Measurements from ENCODE around the gene OLIG1. TPM values are rescaled to one million over a fixed set of nuclear protein-coding genes. Genes with fewer than 3 reads are reported as not detected.

The OLIG1 gene
- total RNA-seq, 4 donors from 2014 or later: 0.42 TPM; not detected in 3

DNA sequence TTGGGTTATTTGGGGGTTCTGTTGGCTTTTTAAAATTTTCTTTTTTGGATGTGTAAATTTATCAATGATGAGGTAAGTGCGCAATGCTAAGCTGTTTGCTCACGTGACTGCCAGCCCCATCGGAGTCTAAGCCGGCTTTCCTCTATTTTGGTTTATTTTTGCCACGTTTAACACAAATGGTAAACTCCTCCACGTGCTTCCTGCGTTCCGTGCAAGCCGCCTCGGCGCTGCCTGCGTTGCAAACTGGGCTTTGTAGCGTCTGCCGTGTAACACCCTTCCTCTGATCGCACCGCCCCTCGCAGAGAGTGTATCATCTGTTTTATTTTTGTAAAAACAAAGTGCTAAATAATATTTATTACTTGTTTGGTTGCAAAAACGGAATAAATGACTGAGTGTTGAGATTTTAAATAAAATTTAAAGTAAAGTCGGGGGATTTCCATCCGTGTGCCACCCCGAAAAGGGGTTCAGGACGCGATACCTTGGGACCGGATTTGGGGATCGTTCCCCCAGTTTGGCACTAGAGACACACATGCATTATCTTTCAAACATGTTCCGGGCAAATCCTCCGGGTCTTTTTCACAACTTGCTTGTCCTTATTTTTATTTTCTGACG, 41.1 kb upstream of the OLIG1 start:
- H3K27ac ChIP-seq: no peak overlapping the region
- H3K4me3 ChIP-seq: peak overlapping the region; percentile 29
- peaks cover 59% of the 10 kb centered on the region for H3K4me1 ChIP-seq
- DNase-seq (ENCODE audit: low spot score in 2 of 2): no peak
- 3% methylated on average over 28 of the region's 28 CpGs for WGBS
- H3K36me3 ChIP-seq: no peaks in the 10 kb centered on the region
- no peak for TF ChIP-seq EP300 (IDR thresholded peaks at IDR 0.05)
- TF ChIP-seq POLR2A (IDR thresholded peaks at IDR 0.05): no peak
- TF ChIP-seq POLR2AphosphoS5 (IDR thresholded peaks at IDR 0.05): no peak
- TF ChIP-seq, protein P1, sequence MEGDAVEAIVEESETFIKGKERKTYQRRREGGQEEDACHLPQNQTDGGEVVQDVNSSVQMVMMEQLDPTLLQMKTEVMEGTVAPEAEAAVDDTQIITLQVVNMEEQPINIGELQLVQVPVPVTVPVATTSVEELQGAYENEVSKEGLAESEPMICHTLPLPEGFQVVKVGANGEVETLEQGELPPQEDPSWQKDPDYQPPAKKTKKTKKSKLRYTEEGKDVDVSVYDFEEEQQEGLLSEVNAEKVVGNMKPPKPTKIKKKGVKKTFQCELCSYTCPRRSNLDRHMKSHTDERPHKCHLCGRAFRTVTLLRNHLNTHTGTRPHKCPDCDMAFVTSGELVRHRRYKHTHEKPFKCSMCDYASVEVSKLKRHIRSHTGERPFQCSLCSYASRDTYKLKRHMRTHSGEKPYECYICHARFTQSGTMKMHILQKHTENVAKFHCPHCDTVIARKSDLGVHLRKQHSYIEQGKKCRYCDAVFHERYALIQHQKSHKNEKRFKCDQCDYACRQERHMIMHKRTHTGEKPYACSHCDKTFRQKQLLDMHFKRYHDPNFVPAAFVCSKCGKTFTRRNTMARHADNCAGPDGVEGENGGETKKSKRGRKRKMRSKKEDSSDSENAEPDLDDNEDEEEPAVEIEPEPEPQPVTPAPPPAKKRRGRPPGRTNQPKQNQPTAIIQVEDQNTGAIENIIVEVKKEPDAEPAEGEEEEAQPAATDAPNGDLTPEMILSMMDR (IDR thresholded peaks at IDR 0.05): no peak
- H3K9me3 ChIP-seq: no peaks in the 10 kb centered on the region
- H3K27me3 ChIP-seq: peaks cover 100% of the 10 kb centered on the region

DNA sequence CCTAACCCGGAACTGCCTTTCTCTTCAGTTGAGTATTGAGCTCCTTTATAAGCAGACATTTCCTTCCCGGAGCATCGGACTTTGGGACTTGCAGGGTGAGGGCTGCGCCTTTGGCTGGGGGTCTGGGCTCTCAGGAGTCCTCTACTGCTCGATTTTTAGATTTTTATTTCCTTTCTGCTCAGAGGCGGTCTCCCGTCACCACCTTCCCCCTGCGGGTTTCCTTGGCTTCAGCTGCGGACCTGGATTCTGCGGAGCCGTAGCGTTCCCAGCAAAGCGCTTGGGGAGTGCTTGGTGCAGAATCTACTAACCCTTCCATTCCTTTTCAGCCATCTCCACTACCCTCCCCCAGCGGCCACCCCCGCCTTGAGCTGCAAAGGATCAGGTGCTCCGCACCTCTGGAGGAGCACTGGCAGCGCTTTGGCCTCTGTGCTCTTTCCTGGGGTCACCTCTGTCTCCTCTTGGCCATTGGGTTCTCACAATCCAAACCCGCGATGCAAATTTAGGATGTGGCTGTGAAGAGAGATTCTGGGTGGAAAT, 40.5 kb upstream of the OLIG1 start:
- WGBS: 26% methylated on average over 16 of the region's 19 CpGs
- no peak overlapping the region for H3K27ac ChIP-seq
- peaks cover 100% of the 10 kb centered on the region for H3K27me3 ChIP-seq
- DNase-seq (ENCODE audit: low spot score in 2 of 2): no peak
- peaks cover 54% of the 10 kb centered on the region for H3K4me1 ChIP-seq
- no peaks in the 10 kb centered on the region for H3K9me3 ChIP-seq
- TF ChIP-seq EP300 (IDR thresholded peaks at IDR 0.05) (no peak), POLR2AphosphoS5 (IDR thresholded peaks at IDR 0.05) (no peak)
- TF ChIP-seq, protein P1 (IDR thresholded peaks at IDR 0.05): no peak
- H3K4me3 ChIP-seq: peak overlapping the region; percentile 29
- H3K36me3 ChIP-seq: no peaks in the 10 kb centered on the region

DNA sequence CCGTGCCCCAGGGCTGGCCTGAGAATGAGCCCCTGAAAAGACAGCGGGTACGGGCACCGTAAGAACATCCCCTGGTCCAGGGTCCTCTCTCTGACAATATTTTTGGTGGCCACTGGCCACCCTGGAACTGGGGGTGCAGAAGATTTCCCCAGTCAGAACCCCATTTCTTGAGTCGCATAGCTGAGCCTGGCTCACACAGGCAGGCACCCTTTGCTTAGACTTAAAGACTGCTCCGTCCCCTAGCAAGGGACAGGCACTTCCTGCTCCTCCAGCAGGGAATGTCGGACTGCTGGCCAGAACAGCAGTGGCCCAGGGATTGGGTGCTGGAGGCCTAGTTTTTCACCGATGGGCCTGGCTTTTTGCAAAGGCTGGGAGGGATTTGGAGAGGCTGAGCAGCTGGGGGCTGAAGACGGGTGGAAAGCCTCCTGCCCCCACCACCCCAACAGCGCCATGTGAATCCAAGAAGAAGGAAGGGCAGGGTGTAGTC, 39.9 kb upstream of the OLIG1 start:
- DNase-seq (ENCODE audit: low spot score in 2 of 2): no peak
- Histone ChIP-seq H3K36me3 (no peaks in the 10 kb centered on the region), H3K27me3 (peaks cover 100% of the 10 kb centered on the region), H3K4me1 (peaks cover 52% of the 10 kb centered on the region), H3K4me3 (no peak overlapping the region), H3K27ac (no peak overlapping the region), H3K9me3 (no peaks in the 10 kb centered on the region)
- 35% methylated on average over 10 of the region's 10 CpGs for WGBS
- TF ChIP-seq POLR2A (IDR thresholded peaks at IDR 0.05): no peak
- no peak for TF ChIP-seq POLR2AphosphoS5 (IDR thresholded peaks at IDR 0.05)
- no peak for TF ChIP-seq EP300 (IDR thresholded peaks at IDR 0.05)
- TF ChIP-seq, protein P1 (IDR thresholded peaks at IDR 0.05): no peak

DNA sequence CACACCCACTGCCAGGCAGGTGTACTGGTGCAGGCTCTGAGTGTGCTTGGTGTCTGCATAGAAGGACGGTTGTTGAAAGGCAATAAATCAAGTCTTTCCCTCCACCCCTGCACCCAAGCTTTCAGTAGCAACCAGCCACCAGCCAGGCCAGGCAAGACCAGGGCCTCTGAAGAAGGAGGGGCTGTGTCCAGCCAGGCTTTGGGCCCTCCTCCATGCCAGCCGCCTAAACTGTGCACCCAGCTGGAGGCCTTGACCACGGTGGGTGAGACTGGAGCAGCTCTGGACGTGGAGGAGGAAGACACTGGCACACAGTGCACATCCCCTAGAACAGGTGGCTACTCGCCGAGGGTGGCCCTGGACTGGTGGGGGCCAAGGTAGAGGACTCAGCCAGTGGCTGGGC, 39.3 kb upstream of the OLIG1 start:
- no peak for TF ChIP-seq EP300 (IDR thresholded peaks at IDR 0.05)
- TF ChIP-seq POLR2AphosphoS5 (IDR thresholded peaks at IDR 0.05): no peak
- TF ChIP-seq, protein P1 (IDR thresholded peaks at IDR 0.05): no peak
- no peak for TF ChIP-seq POLR2A (IDR thresholded peaks at IDR 0.05)
- WGBS: 27% methylated on average over 4 of the region's 6 CpGs
- H3K27me3 ChIP-seq: peaks cover 100% of the 10 kb centered on the region
- no peak overlapping the region for H3K4me3 ChIP-seq
- H3K4me1 ChIP-seq: peaks cover 47% of the 10 kb centered on the region
- no peaks in the 10 kb centered on the region for H3K36me3 ChIP-seq
- H3K9me3 ChIP-seq: no peaks in the 10 kb centered on the region
- DNase-seq (ENCODE audit: low spot score in 2 of 2): no peak
- H3K27ac ChIP-seq: no peak overlapping the region

DNA sequence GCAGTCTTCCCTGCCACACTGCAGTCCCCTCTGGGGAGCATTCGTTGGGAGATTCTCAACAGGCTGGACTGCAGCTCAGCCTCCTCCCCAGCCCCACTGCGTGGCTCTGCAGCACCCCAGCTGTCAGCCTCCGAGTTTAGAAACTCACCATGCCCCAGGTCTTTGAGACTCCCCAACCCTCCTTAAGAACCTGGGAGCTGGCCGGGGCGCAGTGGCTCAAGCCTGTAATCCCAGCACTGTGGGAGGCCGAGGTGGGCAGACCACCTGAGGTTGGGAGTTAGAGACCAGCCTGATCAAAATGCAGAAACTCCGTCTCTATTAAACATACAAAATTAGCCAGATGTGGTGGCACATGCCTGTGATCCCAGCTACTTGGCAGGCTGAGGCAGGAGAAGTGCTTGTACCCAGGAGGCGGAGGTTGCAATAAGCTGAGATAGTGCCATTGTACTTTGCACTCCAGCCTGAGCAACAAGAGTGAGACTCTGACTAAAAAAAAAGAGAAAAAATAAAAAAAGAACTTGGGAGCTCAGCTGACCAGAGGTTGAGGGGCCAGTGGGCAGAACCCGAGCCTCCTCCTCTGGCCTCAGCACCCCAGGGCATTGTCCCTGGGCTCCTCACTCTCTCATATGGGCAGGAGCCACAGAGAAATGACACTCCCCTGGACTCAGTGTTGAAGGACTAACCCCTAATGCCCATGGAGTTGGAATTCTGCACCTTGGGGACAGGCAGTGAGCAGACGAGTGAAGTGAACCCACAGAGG, 38.6 kb upstream of the OLIG1 start:
- TF ChIP-seq EP300 (IDR thresholded peaks at IDR 0.05) (no peak), POLR2A (IDR thresholded peaks at IDR 0.05) (no peak), POLR2AphosphoS5 (IDR thresholded peaks at IDR 0.05) (no peak)
- TF ChIP-seq, protein P1 (IDR thresholded peaks at IDR 0.05): no peak
- H3K27ac ChIP-seq: no peak overlapping the region
- H3K9me3 ChIP-seq: no peaks in the 10 kb centered on the region
- DNase-seq (ENCODE audit: low spot score in 2 of 2): no peak
- no peak overlapping the region for H3K4me3 ChIP-seq
- H3K36me3 ChIP-seq: no peaks in the 10 kb centered on the region
- 32% methylated on average over 9 of the region's 10 CpGs for WGBS
- H3K27me3 ChIP-seq: peaks cover 98% of the 10 kb centered on the region
- H3K4me1 ChIP-seq: peaks cover 40% of the 10 kb centered on the region
